Measurements from ENCODE around the gene VDR.

DNA sequence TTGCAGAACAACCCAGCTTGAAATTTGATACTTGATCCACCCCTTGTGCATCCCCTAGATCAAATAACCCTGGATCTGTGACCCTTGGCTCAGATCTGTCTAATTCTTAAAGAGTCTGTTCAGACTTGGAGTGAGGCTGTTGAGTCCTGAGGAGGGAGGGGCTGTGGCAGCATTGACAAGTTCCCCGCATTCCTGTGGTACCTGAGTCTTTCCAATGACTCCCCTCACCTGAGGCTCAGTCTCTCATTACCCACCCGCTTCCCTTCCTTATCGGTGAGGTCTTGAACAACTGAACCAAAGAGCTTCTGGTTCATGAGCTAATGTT is 69.0 kb downstream of the VDR start:
- TF ChIP-seq CSDC2 (CRISPR knock-in tag; IDR thresholded peaks at IDR 0.05) (no peak), OSR1 (CRISPR knock-in tag; IDR thresholded peaks at IDR 0.05) (no peak), ZFP3 (CRISPR knock-in tag; IDR thresholded peaks at IDR 0.05) (no peak), TOX (CRISPR knock-in tag; IDR thresholded peaks at IDR 0.05; ENCODE audit: borderline replicate concordance) (no peak), ZC3H10 (CRISPR knock-in tag; IDR thresholded peaks at IDR 0.05) (no peak), ZNF565 (CRISPR knock-in tag; conservative IDR thresholded peaks at IDR 0.05; ENCODE audit: low read depth) (no peak), ISL1 (CRISPR knock-in tag; IDR thresholded peaks at IDR 0.05) (no peak), SNAI2 (CRISPR knock-in tag; IDR thresholded peaks at IDR 0.05) (no peak)
- TF ChIP-seq, protein P1, sequence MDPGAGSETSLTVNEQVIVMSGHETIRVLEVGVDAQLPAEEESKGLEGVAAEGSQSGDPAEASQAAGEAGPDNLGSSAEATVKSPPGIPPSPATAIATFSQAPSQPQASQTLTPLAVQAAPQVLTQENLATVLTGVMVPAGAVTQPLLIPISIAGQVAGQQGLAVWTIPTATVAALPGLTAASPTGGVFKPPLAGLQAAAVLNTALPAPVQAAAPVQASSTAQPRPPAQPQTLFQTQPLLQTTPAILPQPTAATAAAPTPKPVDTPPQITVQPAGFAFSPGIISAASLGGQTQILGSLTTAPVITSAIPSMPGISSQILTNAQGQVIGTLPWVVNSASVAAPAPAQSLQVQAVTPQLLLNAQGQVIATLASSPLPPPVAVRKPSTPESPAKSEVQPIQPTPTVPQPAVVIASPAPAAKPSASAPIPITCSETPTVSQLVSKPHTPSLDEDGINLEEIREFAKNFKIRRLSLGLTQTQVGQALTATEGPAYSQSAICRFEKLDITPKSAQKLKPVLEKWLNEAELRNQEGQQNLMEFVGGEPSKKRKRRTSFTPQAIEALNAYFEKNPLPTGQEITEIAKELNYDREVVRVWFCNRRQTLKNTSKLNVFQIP (CRISPR knock-in tag; IDR thresholded peaks at IDR 0.05; ENCODE audit: borderline replicate concordance, low read depth): no peak
- TF ChIP-seq, protein P2, sequence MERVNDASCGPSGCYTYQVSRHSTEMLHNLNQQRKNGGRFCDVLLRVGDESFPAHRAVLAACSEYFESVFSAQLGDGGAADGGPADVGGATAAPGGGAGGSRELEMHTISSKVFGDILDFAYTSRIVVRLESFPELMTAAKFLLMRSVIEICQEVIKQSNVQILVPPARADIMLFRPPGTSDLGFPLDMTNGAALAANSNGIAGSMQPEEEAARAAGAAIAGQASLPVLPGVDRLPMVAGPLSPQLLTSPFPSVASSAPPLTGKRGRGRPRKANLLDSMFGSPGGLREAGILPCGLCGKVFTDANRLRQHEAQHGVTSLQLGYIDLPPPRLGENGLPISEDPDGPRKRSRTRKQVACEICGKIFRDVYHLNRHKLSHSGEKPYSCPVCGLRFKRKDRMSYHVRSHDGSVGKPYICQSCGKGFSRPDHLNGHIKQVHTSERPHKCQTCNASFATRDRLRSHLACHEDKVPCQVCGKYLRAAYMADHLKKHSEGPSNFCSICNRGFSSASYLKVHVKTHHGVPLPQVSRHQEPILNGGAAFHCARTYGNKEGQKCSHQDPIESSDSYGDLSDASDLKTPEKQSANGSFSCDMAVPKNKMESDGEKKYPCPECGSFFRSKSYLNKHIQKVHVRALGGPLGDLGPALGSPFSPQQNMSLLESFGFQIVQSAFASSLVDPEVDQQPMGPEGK (CRISPR knock-in tag; IDR thresholded peaks at IDR 0.05; ENCODE audit: borderline replicate concordance): no peak
- TF ChIP-seq, protein P3, sequence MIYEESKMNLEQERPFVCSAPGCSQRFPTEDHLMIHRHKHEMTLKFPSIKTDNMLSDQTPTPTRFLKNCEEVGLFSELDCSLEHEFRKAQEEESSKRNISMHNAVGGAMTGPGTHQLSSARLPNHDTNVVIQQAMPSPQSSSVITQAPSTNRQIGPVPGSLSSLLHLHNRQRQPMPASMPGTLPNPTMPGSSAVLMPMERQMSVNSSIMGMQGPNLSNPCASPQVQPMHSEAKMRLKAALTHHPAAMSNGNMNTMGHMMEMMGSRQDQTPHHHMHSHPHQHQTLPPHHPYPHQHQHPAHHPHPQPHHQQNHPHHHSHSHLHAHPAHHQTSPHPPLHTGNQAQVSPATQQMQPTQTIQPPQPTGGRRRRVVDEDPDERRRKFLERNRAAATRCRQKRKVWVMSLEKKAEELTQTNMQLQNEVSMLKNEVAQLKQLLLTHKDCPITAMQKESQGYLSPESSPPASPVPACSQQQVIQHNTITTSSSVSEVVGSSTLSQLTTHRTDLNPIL (CRISPR knock-in tag; IDR thresholded peaks at IDR 0.05; ENCODE audit: low read depth): no peak
